Heart left ventricle (tissue), 16 donors: Measurements from ENCODE around the gene APOE. TPM values are rescaled to one million over a fixed set of nuclear protein-coding genes. Genes with fewer than 3 reads are reported as not detected.
A peak's percentile ranks its signal among the peaks of the same experiment; 100 is the strongest.

Experiments used
- ATAC-seq, 4 donors: fragments of 200-7000 bp; cut with Tn5 transposase; one replicate each; pipeline ENCODE4 v1.9.1; 2020 to 2022; ENCODE audit warnings: moderate library complexity in 4 of 4, mild to moderate bottlenecking in 3 of 4, moderate number of reproducible peaks in 1 of 4
- DNase-seq, 5 donors: peaks; one replicate each; pipeline ENCODE4 v3.0.0-alpha.2; 2020
- H3K27ac ChIP-seq, 12 donors: fragments of 200-600 bp; sonication (generic) in 4 of 12; one replicate each; pipeline versions ENCODE4 v1.5.0 to v1.8.0; 2016 to 2022; ENCODE audit warnings: mild to moderate bottlenecking in 2 of 12
- H3K27me3 ChIP-seq, 9 donors: fragments of 200-600 bp; sonication (generic) in 2 of 9; one replicate each; pipeline versions ENCODE4 v1.5.1 to v1.8.0; 2016 to 2022; ENCODE audit warnings: mild to moderate bottlenecking in 3 of 9
- H3K36me3 ChIP-seq, 9 donors: fragments of 200-600 bp; sonication (generic) in 2 of 9; one replicate each; pipeline versions ENCODE4 v1.5.0 to v1.8.0; 2018 to 2022; ENCODE audit warnings: mild to moderate bottlenecking in 2 of 9
- H3K4me1 ChIP-seq, 12 donors: fragments of 200-600 bp; sonication (generic) in 4 of 12; one replicate each; pipeline versions ENCODE4 v1.5.0 to v1.8.0; 2016 to 2022; ENCODE audit warnings: mild to moderate bottlenecking in 3 of 12
- H3K4me3 ChIP-seq, 12 donors: fragments of 200-600 bp; sonication (generic) in 4 of 12; one replicate each; pipeline versions ENCODE4 v1.5.0 to v1.8.0; 2017 to 2022; ENCODE audit warnings: mild to moderate bottlenecking in 9 of 12, moderate library complexity in 4 of 12
- H3K9me3 ChIP-seq, 12 donors: fragments of 200-600 bp; sonication (generic) in 4 of 12; one replicate each; pipeline versions ENCODE4 v1.5.0 to v1.8.0; 2016 to 2022; ENCODE audit warnings: mild to moderate bottlenecking in 1 of 12
- POLR2A ChIP-seq, 2 donors: fragments of 450-650 bp; IDR thresholded peaks; one replicate each; pipeline ENCODE4 v1.6.1; 2017; ENCODE audit warnings: antibody characterized with exemption in 2 of 2, mild to moderate bottlenecking in 2 of 2, moderate library complexity in 2 of 2
- WGBS, 4 donors: extraction: QIAGEN DNeasy Blood & Tissue Kit in 2 of 4; methylation state at CpG; one replicate each; pipeline versions ENCODE4 v1.1.5 to v1.1.7; 2013 to 2018; 5-methylcytosine and 5-hydroxymethylcytosine counted together
- intact Hi-C, 10 donors: fragments of 100-400 bp; cut with DNase I; formaldehyde crosslinking; loops; one replicate each; pipeline versions ENCODE4 v1.11.1 to v1.14.2; 2022
- polyA plus RNA-seq, 2 donors: library from polyadenylated mRNA; stranded (reverse); fragments of 200-250 nt; gene quantifications; one replicate each; pipeline ENCODE4 v1.2.3, GENCODE V29; 2013
- total RNA-seq, 9 donors: library from RNA; depleted of rRNA in 2 of 9; stranded (reverse); fragments of >200 nt in 2 of 9; fragmentation: NEBNext Ultra II Directional in 3 of 9; extraction: Animal tissue kit (Norgen Biotek cat#: 25700) in 3 of 9; gene quantifications; one replicate each; pipeline versions ENCODE4 v1.1.0 to v1.2.4, GENCODE V29; 2016 to 2023
- TF ChIP-seq, protein P1 (sequence below), 12 donors: fragments of 200-600 bp; sonication (generic) in 4 of 12; IDR thresholded peaks; one replicate each; pipeline versions ENCODE4 v1.5.0 to v1.8.0; 2018 to 2022; ENCODE audit warnings: antibody characterized with exemption in 12 of 12, mild to moderate bottlenecking in 5 of 12
- donor health status: ischemic (EF 13 %, LVEDD 7.1; RV severe dilation, severe dysfunction).
- donor health status: healthy with polysubstance abuse.
- donor health status: DM: no; HTN: yes; CAD: no.
- donor health status: DM: no; HTN: no; CAD: no.
- donor health status: ischemic (EF 25% LVEDD 6.9; RV normal size, moderate dysfunction).
- donor health status: ischemic (EF 25% LVEDD 5.7; RV mildly dilated, moderate dysfunction).
- donor health status: healthy.
- donor health status: DM: yes; HTN: yes; CAD: no.
- donor health status: ischemic (EF 35%, LVEDD 5.7; RV mildly dilated, moderate dysfunction).
- donor health status: nonischemic (EF 11% LVEDD 7.7; RV severe dilation, severe dysfunction).
- donor health status: DM: yes; HTN: yes; CAD: no.
- donor health status: PGD.
- donor health status: ischemic (EF 29% LVEDD 5.4; RV normal size, mild dysfunction).
- donor health status: nonischemic (EF 23%, LVEDD 6.1; RV moderate dilation, normal function).

Gene APOE
- total and polyA plus RNA-seq, 11 donors = 4.1 to 149 (median 33.2) TPM

DNA sequence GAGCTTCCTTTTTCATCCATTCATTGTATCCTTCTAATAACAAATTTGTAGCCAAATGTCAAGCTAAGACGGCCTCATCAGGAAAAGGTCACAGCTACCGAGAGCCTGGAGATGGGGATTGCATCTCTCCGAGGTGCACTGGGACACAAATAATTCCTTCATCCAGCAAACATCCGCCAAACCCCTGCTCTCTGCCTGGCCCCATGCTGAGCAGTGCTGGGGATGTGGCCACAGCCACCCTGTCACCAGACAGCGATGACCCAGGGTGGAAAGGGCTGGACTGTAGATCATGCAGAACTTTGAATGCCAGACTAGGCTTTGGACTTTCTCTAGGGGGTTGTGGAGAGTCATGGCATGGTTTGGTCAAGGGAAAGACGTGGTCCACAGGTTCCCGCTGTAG, 12.7 kb upstream of the APOE start:
- intact Hi-C loops = loop anchor here in 3 of 10 donors (5.0 to 10.0 kb wide), 2 partner anchors 46 to 162 kb away; partner anchors contain the start of gene NECTIN2 (in 2 of the 3)

DNA sequence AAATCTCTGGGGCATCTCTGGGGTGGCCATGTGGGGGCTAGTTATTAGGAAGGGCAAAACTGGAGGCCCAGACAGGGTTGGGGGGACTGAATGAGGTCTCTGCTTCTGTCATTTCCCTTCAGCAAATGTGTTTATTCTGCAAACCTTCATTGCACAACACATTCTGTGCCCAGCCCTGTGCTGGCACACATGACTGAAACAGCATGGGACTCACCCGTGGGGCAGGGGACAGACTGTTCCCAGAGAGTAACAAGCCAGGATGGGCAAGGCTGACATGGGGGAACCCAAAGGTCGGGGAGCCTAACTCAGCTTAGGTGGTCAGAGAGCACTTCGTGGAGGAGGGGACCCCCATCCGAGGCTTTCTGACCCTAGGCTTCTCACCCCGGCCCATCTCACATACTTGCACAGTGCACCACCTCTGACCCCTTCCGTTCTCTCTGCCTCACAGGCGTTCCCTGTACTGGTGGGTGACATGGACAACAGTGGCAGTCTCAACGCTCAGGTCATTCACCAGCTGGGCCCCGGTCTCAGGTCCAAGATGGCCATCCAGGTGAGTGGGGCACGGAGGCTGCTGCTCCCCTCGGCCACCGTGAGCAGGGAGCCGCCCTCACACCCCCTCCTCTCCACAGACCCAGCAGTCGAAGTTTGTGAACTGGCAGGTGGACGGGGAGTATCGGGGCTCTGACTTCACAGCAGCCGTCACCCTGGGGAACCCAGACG, 12.1 kb upstream of the APOE start:
- no peaks in the 10 kb centered on the region for H3K27me3 ChIP-seq
- H3K27ac ChIP-seq = no peak overlapping the region
- H3K4me1 ChIP-seq = peaks cover 0 to 31% (median 21%) of the 10 kb centered on the region in 12 donors
- intact Hi-C loops = loop anchor here in 3 of 10 donors (5.0 to 10.0 kb wide), 2 partner anchors 46 to 161 kb away; partner anchors contain the start of gene NECTIN2 (in 2 of the 3)
- H3K36me3 ChIP-seq = peaks cover 0 to 62% (median 56%) of the 10 kb centered on the region in 9 donors
- no peaks in the 10 kb centered on the region for H3K9me3 ChIP-seq
- 89 to 93% (median 91%) methylated on average over 18 of the region's 18 CpGs for WGBS, 4 donors
- DNase-seq (no peak), ATAC-seq (no peak)
- no peak overlapping the region for H3K4me3 ChIP-seq
- TF ChIP-seq POLR2A (IDR thresholded peaks at IDR 0.05) = no peak
- TF ChIP-seq, protein P1, sequence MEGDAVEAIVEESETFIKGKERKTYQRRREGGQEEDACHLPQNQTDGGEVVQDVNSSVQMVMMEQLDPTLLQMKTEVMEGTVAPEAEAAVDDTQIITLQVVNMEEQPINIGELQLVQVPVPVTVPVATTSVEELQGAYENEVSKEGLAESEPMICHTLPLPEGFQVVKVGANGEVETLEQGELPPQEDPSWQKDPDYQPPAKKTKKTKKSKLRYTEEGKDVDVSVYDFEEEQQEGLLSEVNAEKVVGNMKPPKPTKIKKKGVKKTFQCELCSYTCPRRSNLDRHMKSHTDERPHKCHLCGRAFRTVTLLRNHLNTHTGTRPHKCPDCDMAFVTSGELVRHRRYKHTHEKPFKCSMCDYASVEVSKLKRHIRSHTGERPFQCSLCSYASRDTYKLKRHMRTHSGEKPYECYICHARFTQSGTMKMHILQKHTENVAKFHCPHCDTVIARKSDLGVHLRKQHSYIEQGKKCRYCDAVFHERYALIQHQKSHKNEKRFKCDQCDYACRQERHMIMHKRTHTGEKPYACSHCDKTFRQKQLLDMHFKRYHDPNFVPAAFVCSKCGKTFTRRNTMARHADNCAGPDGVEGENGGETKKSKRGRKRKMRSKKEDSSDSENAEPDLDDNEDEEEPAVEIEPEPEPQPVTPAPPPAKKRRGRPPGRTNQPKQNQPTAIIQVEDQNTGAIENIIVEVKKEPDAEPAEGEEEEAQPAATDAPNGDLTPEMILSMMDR (IDR thresholded peaks at IDR 0.05) = no peak

More for the DNA sequence above, 12.7 kb upstream of the APOE start:
- TF ChIP-seq, protein P1 (IDR thresholded peaks at IDR 0.05) = no peak
- TF ChIP-seq POLR2A (IDR thresholded peaks at IDR 0.05) = no peak
- 81 to 93% (median 89%) methylated on average over 7 of the region's 7 CpGs for WGBS, 4 donors
- Histone ChIP-seq H3K9me3 (no peaks in the 10 kb centered on the region), H3K4me3 (peak overlapping the region in 2 of 12 donors; percentile 83 to 99), H3K27me3 (no peaks in the 10 kb centered on the region), H3K36me3 (peaks cover 0 to 62% (median 57%) of the 10 kb centered on the region in 9 donors), H3K4me1 (peaks cover 0 to 31% (median 21%) of the 10 kb centered on the region in 12 donors), H3K27ac (no peak overlapping the region)
- DNase-seq (no peak), ATAC-seq (no peak)

DNA sequence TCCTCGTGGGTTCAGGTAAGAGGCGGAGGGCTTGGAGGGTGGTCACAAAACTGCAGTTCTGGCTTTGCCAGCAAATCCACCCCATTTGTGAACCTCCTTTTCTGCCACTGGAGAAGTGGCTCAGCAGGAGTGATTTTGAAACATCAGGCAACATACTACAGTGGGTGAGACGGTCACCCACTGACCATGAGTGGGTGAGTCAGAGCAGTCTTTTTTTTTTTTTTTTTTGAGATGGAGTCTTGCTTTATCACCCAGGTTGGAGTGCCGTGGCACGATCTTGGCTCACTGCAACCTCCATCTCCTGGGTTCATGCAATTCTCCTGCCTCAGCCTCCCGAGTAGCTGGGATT, 11.6 kb upstream of the APOE start:
- Histone ChIP-seq H3K4me3 (no peak overlapping the region), H3K27ac (no peak overlapping the region), H3K9me3 (no peaks in the 10 kb centered on the region), H3K27me3 (no peaks in the 10 kb centered on the region), H3K4me1 (peaks cover 0 to 31% (median 21%) of the 10 kb centered on the region in 12 donors), H3K36me3 (peaks cover 0 to 64% (median 57%) of the 10 kb centered on the region in 9 donors)
- no peak for ATAC-seq
- WGBS, 4 donors = 94 to 97% (median 95%) methylated on average over 6 of the region's 6 CpGs
- no peak for DNase-seq
- TF ChIP-seq, protein P1 (IDR thresholded peaks at IDR 0.05) = no peak
- no peak for TF ChIP-seq POLR2A (IDR thresholded peaks at IDR 0.05)
- intact Hi-C loops = loop anchor here in 3 of 10 donors (5.0 to 10.0 kb wide), 2 partner anchors 47 to 161 kb away; partner anchors contain the start of gene NECTIN2 (in 2 of the 3)

DNA sequence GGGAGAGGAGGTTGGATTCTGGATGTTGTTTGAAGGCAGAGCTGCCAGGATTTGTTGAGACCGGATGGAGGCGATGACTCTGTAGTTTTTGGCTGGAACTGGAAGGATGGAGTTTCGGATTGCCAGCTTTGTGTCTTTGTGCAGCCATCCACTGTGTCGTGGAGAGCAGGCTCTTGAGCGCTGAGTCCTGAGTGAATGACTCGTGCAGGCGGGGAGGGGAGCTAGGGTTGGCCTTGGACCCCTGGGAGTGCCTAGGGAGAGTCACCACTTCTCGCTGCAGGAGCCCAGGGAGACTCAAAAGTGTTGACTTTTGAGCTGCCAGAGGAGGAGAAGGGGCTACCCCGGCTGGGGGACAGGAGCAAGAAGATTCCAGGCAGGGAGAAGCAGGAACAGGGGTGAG, 10.7 kb upstream of the APOE start:
- Histone ChIP-seq H3K9me3 (no peaks in the 10 kb centered on the region), H3K27me3 (no peaks in the 10 kb centered on the region), H3K4me1 (peaks cover 0 to 23% (median 14%) of the 10 kb centered on the region in 12 donors), H3K27ac (no peak overlapping the region), H3K36me3 (peaks cover 0 to 68% (median 63%) of the 10 kb centered on the region in 9 donors), H3K4me3 (no peak overlapping the region)
- TF ChIP-seq POLR2A (IDR thresholded peaks at IDR 0.05) = no peak
- TF ChIP-seq, protein P1 (IDR thresholded peaks at IDR 0.05) = no peak
- intact Hi-C loops = loop anchor here in 3 of 10 donors (5.0 to 10.0 kb wide), 2 partner anchors 48 to 160 kb away; partner anchors contain the start of gene NECTIN2 (in 2 of the 3)
- DNase-seq = no peak
- no peak for ATAC-seq
- WGBS, 4 donors = 77 to 87% (median 80%) methylated on average over 9 of the region's 9 CpGs
